A549 (cell line): ENCODE measurements around the gene FSCN2. TPM values are rescaled to one million over a fixed set of nuclear protein-coding genes. Genes with fewer than 3 reads are reported as not detected.
A peak's percentile ranks its signal among the peaks of the same experiment; 100 is the strongest.

Experiments
- BHLHE40 ChIP-seq: IDR thresholded peaks from 2 replicates; pipeline ENCODE4 v1.6.1; 2012; ENCODE audit warnings: low read depth, low read length, inconsistent platforms
- CBX2 ChIP-seq: fragments of 200-600 bp; sonication (generic); IDR thresholded peaks from 2 replicates; pipeline ENCODE4 v1.6.1; 2016; ENCODE audit warnings: low read depth, mild to moderate bottlenecking, borderline replicate concordance
- CHD2 ChIP-seq: fragments of 150-350 bp; IDR thresholded peaks from 2 replicates; pipeline ENCODE4 v1.6.1; 2014; ENCODE audit warnings: low read length; ENCODE audit not compliant: partially characterized antibody
- CHD4 ChIP-seq: fragments of 200-600 bp; sonication (generic); IDR thresholded peaks from 2 replicates; pipeline ENCODE4 v1.6.1; 2016; ENCODE audit warnings: antibody characterized with exemption, mild to moderate bottlenecking, borderline replicate concordance
- ESRRA ChIP-seq: fragments of 150-350 bp; IDR thresholded peaks from 2 replicates; pipeline ENCODE4 v1.6.1; 2014; ENCODE audit warnings: mild to moderate bottlenecking, low read length, borderline replicate concordance
- FOSB ChIP-seq: fragments of 250-450 bp; sonication (Bioruptor Pico); IDR thresholded peaks from 2 replicates; pipeline ENCODE4 v1.5.0; 2020; ENCODE audit warnings: mild to moderate bottlenecking, moderate library complexity
- FOSL2 ChIP-seq, 2 experiments: fragments of 450-650 bp in 1 of 2; fragments of >200 bp in 1 of 2; sonication (Bioruptor Twin) in 1 of 2; formaldehyde crosslinking; IDR thresholded peaks; 2 replicates each; pipeline versions ENCODE4 v1.5.0 to v1.6.1; 2016 to 2020; ENCODE audit warnings: mild to moderate bottlenecking in 1 of 2, moderate library complexity in 1 of 2
- HDAC2 ChIP-seq: fragments of 200-600 bp; sonication (generic); IDR thresholded peaks from 2 replicates; pipeline ENCODE4 v1.6.1; 2016
- HEYL ChIP-seq: fragments of 250-450 bp; sonication (Bioruptor Pico); IDR thresholded peaks from 2 replicates; pipeline ENCODE4 v1.8.0; 2021; ENCODE audit warnings: mild to moderate bottlenecking, moderate library complexity
- HOXA7 ChIP-seq: fragments of 250-450 bp; sonication (Bioruptor Pico); IDR thresholded peaks from 2 replicates; pipeline ENCODE4 v1.5.0; 2020; ENCODE audit warnings: mild to moderate bottlenecking, moderate library complexity
- HOXB13 ChIP-seq: fragments of 250-450 bp; sonication (Bioruptor Pico); IDR thresholded peaks from 2 replicates; pipeline ENCODE4 v1.5.0; 2020; ENCODE audit warnings: low read depth, mild to moderate bottlenecking, moderate library complexity
- JUN ChIP-seq, 2 experiments: fragments of >200 bp; sonication (Bioruptor Twin); formaldehyde crosslinking; IDR thresholded peaks; 2 replicates in 1 of 2; 3 replicates in 1 of 2; pipeline ENCODE4 v1.6.1; 2016 to 2017
- JUNB ChIP-seq: fragments of >200 bp; sonication (Bioruptor Twin); formaldehyde crosslinking; IDR thresholded peaks from 2 replicates; pipeline ENCODE4 v1.6.1; 2016
- KDM1A ChIP-seq: fragments of 200-600 bp; sonication (generic); IDR thresholded peaks from 2 replicates; pipeline ENCODE4 v1.6.1; 2016; ENCODE audit warnings: low read depth, mild to moderate bottlenecking
- MAFK ChIP-seq: fragments of 450-650 bp; IDR thresholded peaks from 2 replicates; pipeline ENCODE4 v1.6.1; 2014; ENCODE audit not compliant: partially characterized antibody
- MYC ChIP-seq: IDR thresholded peaks from 2 replicates; pipeline ENCODE4 v1.6.1; 2012; ENCODE audit warnings: mild to moderate bottlenecking, inconsistent platforms, low read length, improper control_type of control experiment, borderline replicate concordance
- NPAS2 ChIP-seq: fragments of 250-450 bp; sonication (Bioruptor Pico); IDR thresholded peaks from 2 replicates; pipeline ENCODE4 v1.8.0; 2022; ENCODE audit warnings: mild to moderate bottlenecking, moderate library complexity, borderline replicate concordance
- PHF8 ChIP-seq: fragments of 200-600 bp; sonication (generic); IDR thresholded peaks from 2 replicates; pipeline ENCODE4 v1.6.1; 2016; ENCODE audit warnings: low read depth, mild to moderate bottlenecking, antibody characterized with exemption, moderate library complexity, borderline replicate concordance
- POLR2A ChIP-seq: IDR thresholded peaks from 2 replicates; pipeline ENCODE4 v1.6.1; 2012; ENCODE audit warnings: mild to moderate bottlenecking, low read length
- RAD21 ChIP-seq, 2 experiments: fragments of >200 bp in 1 of 2; sonication (Bioruptor Twin) in 1 of 2; formaldehyde crosslinking in 1 of 2; IDR thresholded peaks in 1 of 2; conservative IDR thresholded peaks in 1 of 2; 2 replicates in 1 of 2; 3 replicates in 1 of 2; pipeline ENCODE4 v1.6.1; 2012 to 2018; ENCODE audit warnings: inconsistent platforms in 1 of 2
- RARB ChIP-seq: fragments of 250-450 bp; sonication (Bioruptor Pico); IDR thresholded peaks from 2 replicates; pipeline ENCODE4 v1.8.0; 2021; ENCODE audit warnings: mild to moderate bottlenecking, moderate library complexity
- RCOR1 ChIP-seq: fragments of 150-350 bp; IDR thresholded peaks from 2 replicates; pipeline ENCODE4 v1.6.1; 2014; ENCODE audit warnings: antibody characterized with exemption, low read length, low read depth
- SMC3 ChIP-seq: fragments of >200 bp; sonication (Bioruptor Twin); formaldehyde crosslinking; IDR thresholded peaks from 3 replicates; pipeline ENCODE4 v1.6.1; 2018; ENCODE audit warnings: inconsistent platforms
- TP53 ChIP-seq: fragments of 250-450 bp; sonication (Bioruptor Pico); IDR thresholded peaks from 2 replicates; pipeline ENCODE4 v1.5.0; 2021; ENCODE audit warnings: mild to moderate bottlenecking, moderate library complexity
- ZFP36 ChIP-seq: fragments of 450-650 bp; IDR thresholded peaks from 2 replicates; pipeline ENCODE4 v1.6.1; 2014; ENCODE audit warnings: borderline replicate concordance; ENCODE audit not compliant: partially characterized antibody
- polyA plus RNA-seq, 4 experiments: library from polyadenylated mRNA; depleted of rRNA in 3 of 4; stranded (reverse); fragments of >200 nt; fragmentation: RNase III in 1 of 4; extraction: RNeasy Plus Mini Kit Qiagen cat#74134 plus additional on column Dnase treatment in 1 of 4; gene quantifications; 2 replicates in 3 of 4; 3 replicates in 1 of 4; pipeline ENCODE4 v1.2.3, GENCODE V29; 2011 to 2017
- TF ChIP-seq, protein P1 (sequence below): fragments of >200 bp; sonication (Bioruptor Twin); formaldehyde crosslinking; IDR thresholded peaks from 2 replicates; pipeline ENCODE4 v1.6.1; 2016
- TF ChIP-seq, protein P2 (sequence below): fragments of 250-450 bp; sonication (Bioruptor Pico); IDR thresholded peaks from 2 replicates; pipeline ENCODE4 v1.5.0; 2020; ENCODE audit warnings: low read depth, mild to moderate bottlenecking, moderate library complexity
- TF ChIP-seq, protein P3 (sequence below): IDR thresholded peaks from 2 replicates; pipeline ENCODE4 v1.6.1; 2012
- TF ChIP-seq, protein P4 (sequence below): fragments of >200 bp; sonication (Bioruptor Twin); formaldehyde crosslinking; IDR thresholded peaks from 3 replicates; pipeline ENCODE4 v1.6.1; 2016
- TF ChIP-seq, protein P5 (sequence below): IDR thresholded peaks from 2 replicates; pipeline ENCODE4 v1.6.1; 2012; ENCODE audit warnings: low read depth, borderline replicate concordance
- TF ChIP-seq, protein P6 (sequence below): IDR thresholded peaks from 2 replicates; pipeline ENCODE4 v1.6.1; 2012
- TF ChIP-seq, protein P7 (sequence below): fragments of 150-350 bp; IDR thresholded peaks from 2 replicates; pipeline ENCODE4 v1.6.1; 2014; ENCODE audit warnings: low read depth, mild to moderate bottlenecking, low read length
- TF ChIP-seq, protein P8 (sequence below): fragments of >200 bp; sonication (Bioruptor Twin); formaldehyde crosslinking; IDR thresholded peaks from 3 replicates; pipeline ENCODE4 v1.5.1; 2016
- TF ChIP-seq, protein P9 (sequence below): fragments of 450-650 bp; IDR thresholded peaks from 2 replicates; pipeline ENCODE4 v1.6.1; 2014; ENCODE audit warnings: antibody characterized with exemption

The FSCN2 gene
- polyA plus RNA-seq, 2 of the 4 experiments (the other 2 are of a cell fraction) = 0.84 to 1.3 TPM

DNA sequence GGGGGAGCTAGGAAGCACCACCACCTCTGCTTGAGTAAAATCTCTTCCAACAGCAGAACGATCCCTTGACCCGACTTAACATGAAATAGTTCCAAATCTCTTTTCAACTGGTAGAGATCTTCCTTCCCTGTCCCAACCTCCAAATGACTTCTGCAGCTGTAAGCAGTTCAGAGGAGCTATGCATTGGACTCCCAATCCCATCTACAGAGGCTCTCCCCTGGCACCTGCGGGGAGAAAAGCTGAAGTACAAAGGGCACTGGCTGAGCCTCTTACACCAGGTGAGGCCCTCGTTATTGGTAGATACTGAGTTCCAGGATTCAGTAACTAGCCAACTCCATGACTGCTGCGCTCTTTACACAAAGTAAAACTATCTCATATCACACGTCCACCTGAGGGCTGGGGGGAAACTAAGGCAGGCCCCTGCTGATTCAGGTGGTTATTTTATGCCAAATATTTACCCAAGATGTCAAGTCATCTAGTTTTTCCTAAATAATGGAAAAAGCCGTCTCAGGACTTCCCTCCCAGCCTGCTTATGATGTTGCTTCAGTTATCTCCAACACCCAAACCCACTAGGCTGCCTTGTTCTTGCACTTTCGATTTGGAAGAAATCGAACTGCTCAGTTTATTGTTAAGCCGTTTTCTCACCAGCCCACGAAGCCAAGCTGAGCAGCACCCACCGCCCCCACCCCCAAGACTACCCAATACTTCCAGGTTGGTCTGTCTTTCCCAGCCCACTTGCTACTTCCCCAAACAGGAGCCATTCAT, 18.8 kb upstream of the FSCN2 start (continued):
- TF ChIP-seq PHF8 (no peak), CBX2 (no peak), HDAC2 (no peak), CHD2 (no peak), BHLHE40 (no peak), ZFP36 (no peak), MAFK (peak; percentile 1), HEYL (CRISPR knock-in tag) (no peak), KDM1A (no peak), RCOR1 (no peak), POLR2A (peak; percentile 24), JUNB (no peak), FOSB (CRISPR knock-in tag) (peak; percentile 69), CHD4 (no peak), NPAS2 (CRISPR knock-in tag) (no peak), TP53 (CRISPR knock-in tag) (peak; percentile 91), HOXB13 (CRISPR knock-in tag) (peak; percentile 25; the same call in 1 of the 2 replicates), SMC3 (0 out of 3 replicates have a peak, but pooled peaks have one; percentile 4), MYC (no peak), JUN (IDR thresholded peaks at IDR 0.05) (peak; percentile 94 to 95; a peak in 4 of 5 replicates), RAD21 (conservative IDR thresholded peaks at IDR 0.05 in 1 of 2, IDR thresholded peaks at IDR 0.05 in 1 of 2) (no peak), FOSL2 (IDR thresholded peaks at IDR 0.05) (no peak), FOSL2 (CRISPR knock-in tag; IDR thresholded peaks at IDR 0.05) (peak; percentile 2; the same call in 1 of the 2 replicates), RARB (CRISPR knock-in tag) (0 out of 2 replicates have a peak, but pooled peaks have one; percentile 10), HOXA7 (CRISPR knock-in tag) (peak; percentile 96; the same call in 1 of the 2 replicates), ESRRA (no peak)
- TF ChIP-seq, protein P1, sequence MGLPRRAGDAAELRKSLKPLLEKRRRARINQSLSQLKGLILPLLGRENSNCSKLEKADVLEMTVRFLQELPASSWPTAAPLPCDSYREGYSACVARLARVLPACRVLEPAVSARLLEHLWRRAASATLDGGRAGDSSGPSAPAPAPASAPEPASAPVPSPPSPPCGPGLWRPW = no peak
- TF ChIP-seq, protein P2, sequence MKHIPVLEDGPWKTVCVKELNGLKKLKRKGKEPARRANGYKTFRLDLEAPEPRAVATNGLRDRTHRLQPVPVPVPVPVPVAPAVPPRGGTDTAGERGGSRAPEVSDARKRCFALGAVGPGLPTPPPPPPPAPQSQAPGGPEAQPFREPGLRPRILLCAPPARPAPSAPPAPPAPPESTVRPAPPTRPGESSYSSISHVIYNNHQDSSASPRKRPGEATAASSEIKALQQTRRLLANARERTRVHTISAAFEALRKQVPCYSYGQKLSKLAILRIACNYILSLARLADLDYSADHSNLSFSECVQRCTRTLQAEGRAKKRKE (CRISPR knock-in tag) = peak; percentile 54; the same call in 1 of the 2 replicates
- TF ChIP-seq, protein P3, sequence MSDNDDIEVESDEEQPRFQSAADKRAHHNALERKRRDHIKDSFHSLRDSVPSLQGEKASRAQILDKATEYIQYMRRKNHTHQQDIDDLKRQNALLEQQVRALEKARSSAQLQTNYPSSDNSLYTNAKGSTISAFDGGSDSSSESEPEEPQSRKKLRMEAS = peak; percentile 2; the same call in 1 of the 2 replicates
- TF ChIP-seq, protein P4, sequence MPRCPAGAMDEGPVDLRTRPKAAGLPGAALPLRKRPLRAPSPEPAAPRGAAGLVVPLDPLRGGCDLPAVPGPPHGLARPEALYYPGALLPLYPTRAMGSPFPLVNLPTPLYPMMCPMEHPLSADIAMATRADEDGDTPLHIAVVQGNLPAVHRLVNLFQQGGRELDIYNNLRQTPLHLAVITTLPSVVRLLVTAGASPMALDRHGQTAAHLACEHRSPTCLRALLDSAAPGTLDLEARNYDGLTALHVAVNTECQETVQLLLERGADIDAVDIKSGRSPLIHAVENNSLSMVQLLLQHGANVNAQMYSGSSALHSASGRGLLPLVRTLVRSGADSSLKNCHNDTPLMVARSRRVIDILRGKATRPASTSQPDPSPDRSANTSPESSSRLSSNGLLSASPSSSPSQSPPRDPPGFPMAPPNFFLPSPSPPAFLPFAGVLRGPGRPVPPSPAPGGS = peak; percentile 44; the same call in 1 of the 3 replicates
- TF ChIP-seq, protein P5, sequence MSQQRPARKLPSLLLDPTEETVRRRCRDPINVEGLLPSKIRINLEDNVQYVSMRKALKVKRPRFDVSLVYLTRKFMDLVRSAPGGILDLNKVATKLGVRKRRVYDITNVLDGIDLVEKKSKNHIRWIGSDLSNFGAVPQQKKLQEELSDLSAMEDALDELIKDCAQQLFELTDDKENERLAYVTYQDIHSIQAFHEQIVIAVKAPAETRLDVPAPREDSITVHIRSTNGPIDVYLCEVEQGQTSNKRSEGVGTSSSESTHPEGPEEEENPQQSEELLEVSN = no peak
- TF ChIP-seq, protein P6, sequence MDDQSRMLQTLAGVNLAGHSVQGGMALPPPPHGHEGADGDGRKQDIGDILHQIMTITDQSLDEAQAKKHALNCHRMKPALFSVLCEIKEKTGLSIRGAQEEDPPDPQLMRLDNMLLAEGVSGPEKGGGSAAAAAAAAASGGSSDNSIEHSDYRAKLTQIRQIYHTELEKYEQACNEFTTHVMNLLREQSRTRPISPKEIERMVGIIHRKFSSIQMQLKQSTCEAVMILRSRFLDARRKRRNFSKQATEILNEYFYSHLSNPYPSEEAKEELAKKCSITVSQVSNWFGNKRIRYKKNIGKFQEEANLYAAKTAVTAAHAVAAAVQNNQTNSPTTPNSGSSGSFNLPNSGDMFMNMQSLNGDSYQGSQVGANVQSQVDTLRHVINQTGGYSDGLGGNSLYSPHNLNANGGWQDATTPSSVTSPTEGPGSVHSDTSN = peak; percentile 86
- TF ChIP-seq, protein P7, sequence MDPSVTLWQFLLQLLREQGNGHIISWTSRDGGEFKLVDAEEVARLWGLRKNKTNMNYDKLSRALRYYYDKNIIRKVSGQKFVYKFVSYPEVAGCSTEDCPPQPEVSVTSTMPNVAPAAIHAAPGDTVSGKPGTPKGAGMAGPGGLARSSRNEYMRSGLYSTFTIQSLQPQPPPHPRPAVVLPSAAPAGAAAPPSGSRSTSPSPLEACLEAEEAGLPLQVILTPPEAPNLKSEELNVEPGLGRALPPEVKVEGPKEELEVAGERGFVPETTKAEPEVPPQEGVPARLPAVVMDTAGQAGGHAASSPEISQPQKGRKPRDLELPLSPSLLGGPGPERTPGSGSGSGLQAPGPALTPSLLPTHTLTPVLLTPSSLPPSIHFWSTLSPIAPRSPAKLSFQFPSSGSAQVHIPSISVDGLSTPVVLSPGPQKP = no peak
- TF ChIP-seq, protein P8, sequence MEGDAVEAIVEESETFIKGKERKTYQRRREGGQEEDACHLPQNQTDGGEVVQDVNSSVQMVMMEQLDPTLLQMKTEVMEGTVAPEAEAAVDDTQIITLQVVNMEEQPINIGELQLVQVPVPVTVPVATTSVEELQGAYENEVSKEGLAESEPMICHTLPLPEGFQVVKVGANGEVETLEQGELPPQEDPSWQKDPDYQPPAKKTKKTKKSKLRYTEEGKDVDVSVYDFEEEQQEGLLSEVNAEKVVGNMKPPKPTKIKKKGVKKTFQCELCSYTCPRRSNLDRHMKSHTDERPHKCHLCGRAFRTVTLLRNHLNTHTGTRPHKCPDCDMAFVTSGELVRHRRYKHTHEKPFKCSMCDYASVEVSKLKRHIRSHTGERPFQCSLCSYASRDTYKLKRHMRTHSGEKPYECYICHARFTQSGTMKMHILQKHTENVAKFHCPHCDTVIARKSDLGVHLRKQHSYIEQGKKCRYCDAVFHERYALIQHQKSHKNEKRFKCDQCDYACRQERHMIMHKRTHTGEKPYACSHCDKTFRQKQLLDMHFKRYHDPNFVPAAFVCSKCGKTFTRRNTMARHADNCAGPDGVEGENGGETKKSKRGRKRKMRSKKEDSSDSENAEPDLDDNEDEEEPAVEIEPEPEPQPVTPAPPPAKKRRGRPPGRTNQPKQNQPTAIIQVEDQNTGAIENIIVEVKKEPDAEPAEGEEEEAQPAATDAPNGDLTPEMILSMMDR = no peak
- TF ChIP-seq, protein P9, sequence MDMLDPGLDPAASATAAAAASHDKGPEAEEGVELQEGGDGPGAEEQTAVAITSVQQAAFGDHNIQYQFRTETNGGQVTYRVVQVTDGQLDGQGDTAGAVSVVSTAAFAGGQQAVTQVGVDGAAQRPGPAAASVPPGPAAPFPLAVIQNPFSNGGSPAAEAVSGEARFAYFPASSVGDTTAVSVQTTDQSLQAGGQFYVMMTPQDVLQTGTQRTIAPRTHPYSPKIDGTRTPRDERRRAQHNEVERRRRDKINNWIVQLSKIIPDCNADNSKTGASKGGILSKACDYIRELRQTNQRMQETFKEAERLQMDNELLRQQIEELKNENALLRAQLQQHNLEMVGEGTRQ = no peak
